Activated T-cell treated with anti-CD3 and anti-CD28 coated beads, Interleukin-2, amount 50 U/mL, for 72 hours (primary cell): ENCODE data around the gene LMO2. TPM values are rescaled to one million over a fixed set of nuclear protein-coding genes. Genes with fewer than 3 reads are reported as not detected.
"Not testable (repeated sequence)": the region's sequence is repeated elsewhere in the genome, so short reads cannot be mapped to it uniquely, and the experiment has no call there.

ENCODE experiments used
- ATAC-seq, 2 donors: fragments of 150-1000 bp; cut with Tn5 transposase; replicated peaks in 1 of 2; 2 replicates each; pipeline ENCODE4 v1.10.0; 2021; ENCODE audit warnings: moderate library complexity in 2 of 2, mild to moderate bottlenecking in 1 of 2
- DNase-seq, 2 donors: peaks; one replicate each; pipeline ENCODE4 v3.0.0; 2021 to 2022; ENCODE audit warnings: mixed read lengths in 1 of 2
- H3K27ac Mint-ChIP-seq: one replicate; pipeline ENCODE4 v1.8.0; 2022; ENCODE audit warnings: mild to moderate bottlenecking, moderate library complexity, mixed read lengths
- H3K27me3 Mint-ChIP-seq: one replicate; pipeline ENCODE4 v1.8.0; 2022; ENCODE audit warnings: low read depth, mixed read lengths
- H3K36me3 Mint-ChIP-seq, 2 donors: one replicate each; pipeline ENCODE4 v1.8.0; 2022; ENCODE audit warnings: mixed read lengths in 2 of 2, mild to moderate bottlenecking in 1 of 2; ENCODE audit not compliant: insufficient read depth in 2 of 2
- H3K4me1 Mint-ChIP-seq: one replicate; pipeline ENCODE4 v1.8.0; 2022; ENCODE audit warnings: low read depth, mixed read lengths
- H3K4me3 Mint-ChIP-seq, 2 donors: one replicate each; pipeline ENCODE4 v1.8.0; 2022; ENCODE audit warnings: mild to moderate bottlenecking in 2 of 2, mixed read lengths in 2 of 2, moderate library complexity in 2 of 2
- H3K9me3 Mint-ChIP-seq, 2 donors: one replicate each; pipeline ENCODE4 v1.8.0; 2022; ENCODE audit warnings: mixed read lengths in 2 of 2
- total RNA-seq, 2 donors: library from RNA; stranded (reverse); gene quantifications; one replicate each; pipeline ENCODE4 v1.2.3, GENCODE V29; 2022

LMO2 gene
- total RNA-seq, 2 donors from 2014 or later, result not detected

GRCh38 chr11:33832676-33833075 is 59.2 kb downstream of the LMO2 start:
- no peak for ATAC-seq
- no peaks in the 10 kb centered on the region for H3K9me3 Mint-ChIP-seq

GRCh38 chr11:33830903-33831648 is 60.8 kb downstream of the LMO2 start:
- H3K9me3 Mint-ChIP-seq, result no peaks in the 10 kb centered on the region
- no peak for DNase-seq
- H3K4me3 Mint-ChIP-seq, result no peak overlapping the region
- no peak for ATAC-seq
- peaks cover 8% of the 10 kb centered on the region for H3K4me1 Mint-ChIP-seq
- no peaks in the 10 kb centered on the region for H3K36me3 Mint-ChIP-seq
- H3K27me3 Mint-ChIP-seq, result peaks cover 67% of the 10 kb centered on the region
- no peak overlapping the region for H3K27ac Mint-ChIP-seq

More at GRCh38 chr11:33832676-33833075, 59.2 kb downstream of the LMO2 start:
- H3K4me1 Mint-ChIP-seq, result peaks cover 8% of the 10 kb centered on the region
- H3K27ac Mint-ChIP-seq, result no peak overlapping the region
- peaks cover 59% of the 10 kb centered on the region for H3K27me3 Mint-ChIP-seq
- no peak for DNase-seq
- H3K36me3 Mint-ChIP-seq, result no peaks in the 10 kb centered on the region
- no peak overlapping the region for H3K4me3 Mint-ChIP-seq

- H3K27ac Mint-ChIP-seq, result no peak overlapping the region
- H3K36me3 Mint-ChIP-seq, result no peaks in the 10 kb centered on the region
- H3K27me3 Mint-ChIP-seq, result peaks cover 67% of the 10 kb centered on the region
- ATAC-seq (peak; percentile 87 to 89), DNase-seq (peak; percentile 69 to 70)
- H3K4me3 Mint-ChIP-seq, result peak overlapping the region; percentile 86 to 90
- H3K4me1 Mint-ChIP-seq, result peaks cover 8% of the 10 kb centered on the region
- no peaks in the 10 kb centered on the region for H3K9me3 Mint-ChIP-seq
These were observed 62.3 kb downstream of the LMO2 start for GRCh38 chr11:33829430-33830141.

GRCh38 chr11:33828604-33829429 is 63.1 kb downstream of the LMO2 start:
- Mint-ChIP-seq H3K9me3 (no peaks in the 10 kb centered on the region), H3K36me3 (no peaks in the 10 kb centered on the region), H3K4me1 (peaks cover 8% of the 10 kb centered on the region), H3K27me3 (peaks cover 61% of the 10 kb centered on the region), H3K4me3 (peak overlapping the region in 1 of 2 donors; percentile 90), H3K27ac (no peak overlapping the region)
- ATAC-seq (peak; percentile 27 to 57), DNase-seq (peak in 1 of 2 donors; percentile 4)

GRCh38 chr11:33827206-33827605 is 64.7 kb downstream of the LMO2 start:
- no peak for ATAC-seq
- H3K4me3 Mint-ChIP-seq, result no peak overlapping the region
- no peaks in the 10 kb centered on the region for H3K9me3 Mint-ChIP-seq
- no peak overlapping the region for H3K27ac Mint-ChIP-seq
- no peak for DNase-seq
- peaks cover 47% of the 10 kb centered on the region for H3K27me3 Mint-ChIP-seq
- peaks cover 8% of the 10 kb centered on the region for H3K4me1 Mint-ChIP-seq
- no peaks in the 10 kb centered on the region for H3K36me3 Mint-ChIP-seq

GRCh38 chr11:33825854-33826560 is 65.9 kb downstream of the LMO2 start:
- H3K27me3 Mint-ChIP-seq, result peaks cover 40% of the 10 kb centered on the region
- DNase-seq, result no peak
- no peak overlapping the region for H3K27ac Mint-ChIP-seq
- ATAC-seq, result no peak
- no peak overlapping the region for H3K4me3 Mint-ChIP-seq
- H3K9me3 Mint-ChIP-seq, result no peaks in the 10 kb centered on the region
- H3K4me1 Mint-ChIP-seq, result peaks cover 8% of the 10 kb centered on the region
- no peaks in the 10 kb centered on the region for H3K36me3 Mint-ChIP-seq

GRCh38 chr11:33822981-33823380 is 68.9 kb downstream of the LMO2 start:
- not testable (repeated sequence) for H3K4me3 Mint-ChIP-seq, H3K4me1 Mint-ChIP-seq, ATAC-seq, H3K27ac Mint-ChIP-seq, DNase-seq, H3K36me3 Mint-ChIP-seq, H3K9me3 Mint-ChIP-seq
- peaks cover 26% of the 10 kb centered on the region for H3K27me3 Mint-ChIP-seq

- DNase-seq (no peak), ATAC-seq (no peak)
- no peaks in the 10 kb centered on the region for H3K9me3 Mint-ChIP-seq
- H3K36me3 Mint-ChIP-seq, result no peaks in the 10 kb centered on the region
- H3K4me3 Mint-ChIP-seq, result no peak overlapping the region
- H3K4me1 Mint-ChIP-seq, result no peaks in the 10 kb centered on the region
- no peak overlapping the region for H3K27ac Mint-ChIP-seq
- H3K27me3 Mint-ChIP-seq, result peaks cover 22% of the 10 kb centered on the region
These were observed 72.4 kb downstream of the LMO2 start for GRCh38 chr11:33819278-33820035.

Other genes with a start within 250 kb of the LMO2 start
- not detected for gene C11orf91, start 191.2 kb downstream of the LMO2 start, total RNA-seq
- 10 to 100 TPM; 10.0 to 35.5 TPM for gene CD59, start 155.7 kb downstream of the LMO2 start, total RNA-seq
- 10 to 100 TPM; 20.1 to 22.2 TPM for gene FBXO3, start 117.6 kb downstream of the LMO2 start, total RNA-seq
- gene CAPRIN1, start 159.7 kb upstream of the LMO2 start, total RNA-seq, result 100 to 1,000 TPM; 170 to 190 TPM
- 10 to 100 TPM; 64.4 to 77.0 TPM for gene NAT10, start 213.6 kb upstream of the LMO2 start, total RNA-seq